ENCODE results near the gene CCDC6.

CCDC6 gene

GRCh38 chr10:59864141-59864962, 42.0 kb downstream of the CCDC6 start:
- Histone ChIP-seq H3K4me1 (ENCODE audit: control insufficient read depth, insufficient read depth, low read length) (peaks cover 12% of the 10 kb centered on the region; the same call in 1 of the 2 replicates), H3K36me3 (ENCODE audit: control insufficient read depth in 2 of 2, insufficient read depth in 1 of 2, low read length in 2 of 2) (no peaks in the 10 kb centered on the region; a peak in 1 of 3 replicates), H3K27ac (ENCODE audit: extremely low read depth, low read depth, low read length) (no peak overlapping the region), H3K4me3 (ENCODE audit: low read depth, low read length) (no peak overlapping the region), H3K9me3 (ENCODE audit: control insufficient read depth, insufficient read depth, low read depth, low read length) (no peaks in the 10 kb centered on the region)
- TF ChIP-seq ZNF148 (tag by site-specific recombination; IDR thresholded peaks at IDR 0.05; ENCODE audit: borderline replicate concordance): no peak
- TF ChIP-seq ZNF600 (tag by site-specific recombination; IDR thresholded peaks at IDR 0.05): peak; percentile 62
- no peak for TF ChIP-seq ZNF48 (tag by site-specific recombination; IDR thresholded peaks at IDR 0.05)
- ChIA-PET POLR2A (interaction anchor here (0.6 to 1.9 kb wide), 3 partner anchors 10 to 172 kb away, joined by 3 to 7 read pairs (median 3); partner anchors contain the start of gene CCDC6), CTCF (interaction anchor here (0.5 to 3.5 kb wide), 26 partner anchors 8 to 712 kb away, joined by 3 to 20 read pairs (median 4); partner anchors contain the start of gene CCDC6)

GRCh38 chr10:59859570-59859969, 46.8 kb downstream of the CCDC6 start:
- H3K36me3 ChIP-seq (ENCODE audit: control insufficient read depth in 2 of 2, insufficient read depth in 1 of 2, low read length in 2 of 2): no peaks in the 10 kb centered on the region; a peak in 1 of 3 replicates
- no peaks in the 10 kb centered on the region for H3K9me3 ChIP-seq (ENCODE audit: control insufficient read depth, insufficient read depth, low read depth, low read length)
- peaks cover 8% of the 10 kb centered on the region; the same call in 1 of the 2 replicates for H3K4me1 ChIP-seq (ENCODE audit: control insufficient read depth, insufficient read depth, low read length)
- peak; percentile 98 for TF ChIP-seq ZNF558 (tag by site-specific recombination; IDR thresholded peaks at IDR 0.05)
- no peak for TF ChIP-seq ZNF530 (tag by site-specific recombination; IDR thresholded peaks at IDR 0.05; ENCODE audit: low read depth)
- no peak overlapping the region for H3K27ac ChIP-seq (ENCODE audit: extremely low read depth, low read depth, low read length)
- POLR2A ChIA-PET: no interaction called here
- CTCF ChIA-PET: no interaction called here
- no peak overlapping the region for H3K4me3 ChIP-seq (ENCODE audit: low read depth, low read length)

- TF ChIP-seq ZFP37 (tag by site-specific recombination; IDR thresholded peaks at IDR 0.05): no peak
- no peak for TF ChIP-seq MYNN (tag by site-specific recombination; IDR thresholded peaks at IDR 0.05; ENCODE audit: borderline replicate concordance)
- no peak for TF ChIP-seq ZBTB11 (tag by site-specific recombination; conservative IDR thresholded peaks at IDR 0.05; ENCODE audit: low read depth)
- no peak for TF ChIP-seq ZNF214 (tag by site-specific recombination; IDR thresholded peaks at IDR 0.05; ENCODE audit: borderline replicate concordance)
- no peak for TF ChIP-seq ZNF366 (tag by site-specific recombination; conservative IDR thresholded peaks at IDR 0.05)
- TF ChIP-seq ZNF664 (tag by site-specific recombination; IDR thresholded peaks at IDR 0.05): no peak
- TF ChIP-seq ZNF488 (tag by site-specific recombination; IDR thresholded peaks at IDR 0.05): no peak
- ChIA-PET CTCF (interaction anchor here (0.6 to 2.7 kb wide), 2 partner anchors 7 to 121 kb away, joined by 3 to 11 read pairs; no protein-coding TSS in a partner anchor), POLR2A (interaction anchor here (1.3 kb wide), 1 partner anchor 48 kb away, joined by 3 read pairs; the partner anchor contains the start of gene CCDC6)
- Histone ChIP-seq H3K36me3 (ENCODE audit: control insufficient read depth in 2 of 2, insufficient read depth in 1 of 2, low read length in 2 of 2) (no peaks in the 10 kb centered on the region; a peak in 1 of 3 replicates), H3K4me1 (ENCODE audit: control insufficient read depth, insufficient read depth, low read length) (no peaks in the 10 kb centered on the region; the same call in 1 of the 2 replicates), H3K27ac (ENCODE audit: extremely low read depth, low read depth, low read length) (no peak overlapping the region), H3K9me3 (ENCODE audit: control insufficient read depth, insufficient read depth, low read depth, low read length) (no peaks in the 10 kb centered on the region), H3K4me3 (ENCODE audit: low read depth, low read length) (no peak overlapping the region)
These were observed 48.4 kb downstream of the CCDC6 start for GRCh38 chr10:59857921-59858320.
